HL-60 (cell line): ENCODE data around the gene TOP2B.

Experiments used
- DNase-seq, 2 experiments: peaks; one replicate each; pipeline ENCODE4 v3.0.0-alpha.2; 2010 to 2020; ENCODE audit warnings: low read depth in 1 of 2, low spot score in 1 of 2
- H3K27ac ChIP-seq: fragments of 250-450 bp; sonication (Bioruptor Pico); replicated peaks from 2 replicates; pipeline ENCODE4 v1.5.1; 2020; ENCODE audit warnings: mild to moderate bottlenecking, moderate library complexity
- H3K27me3 ChIP-seq: fragments of 250-450 bp; sonication (Bioruptor Pico); 2 replicates; pipeline ENCODE4 v1.5.1; 2021; ENCODE audit warnings: mild to moderate bottlenecking, moderate library complexity; ENCODE audit not compliant: insufficient read depth, poor library complexity, severe bottlenecking
- H3K4me3 ChIP-seq: replicated peaks from 2 replicates; pipeline ENCODE4 v1.5.1; 2011; ENCODE audit warnings: mild to moderate bottlenecking, control low read depth, low read length; ENCODE audit not compliant: insufficient read depth
- CTCF ChIP-seq: IDR thresholded peaks from one replicate; pipeline ENCODE4 v1.5.1; 2011; ENCODE audit warnings: low read length, control low read depth, inconsistent platforms; ENCODE audit not compliant: insufficient read depth
- GABPA ChIP-seq: IDR thresholded peaks from 2 replicates; pipeline ENCODE4 v1.6.1; 2012; ENCODE audit warnings: low read depth
- POLR2AphosphoS5 ChIP-seq: IDR thresholded peaks from 2 replicates; pipeline ENCODE4 v1.6.1; 2012; ENCODE audit warnings: low read depth
- SPI1 ChIP-seq: IDR thresholded peaks from 2 replicates; pipeline ENCODE4 v1.6.1; 2012; ENCODE audit warnings: low read depth, mild to moderate bottlenecking, borderline replicate concordance
- TF ChIP-seq, protein P1 (sequence below): IDR thresholded peaks from 2 replicates; pipeline ENCODE4 v1.6.1; 2012; ENCODE audit warnings: low read depth; ENCODE audit not compliant: insufficient replicate concordance

TOP2B gene

GRCh38 chr3:25631989-25632388 lies 32.7 kb downstream of the TOP2B start:
- Histone ChIP-seq H3K27me3 (no peaks in the 10 kb centered on the region), H3K27ac (no peak overlapping the region), H3K4me3 (no peak overlapping the region)
- DNase-seq: no peak
- TF ChIP-seq CTCF: no peak
- TF ChIP-seq POLR2AphosphoS5: no peak
- no peak for TF ChIP-seq GABPA
- TF ChIP-seq SPI1: no peak
- TF ChIP-seq, protein P1, sequence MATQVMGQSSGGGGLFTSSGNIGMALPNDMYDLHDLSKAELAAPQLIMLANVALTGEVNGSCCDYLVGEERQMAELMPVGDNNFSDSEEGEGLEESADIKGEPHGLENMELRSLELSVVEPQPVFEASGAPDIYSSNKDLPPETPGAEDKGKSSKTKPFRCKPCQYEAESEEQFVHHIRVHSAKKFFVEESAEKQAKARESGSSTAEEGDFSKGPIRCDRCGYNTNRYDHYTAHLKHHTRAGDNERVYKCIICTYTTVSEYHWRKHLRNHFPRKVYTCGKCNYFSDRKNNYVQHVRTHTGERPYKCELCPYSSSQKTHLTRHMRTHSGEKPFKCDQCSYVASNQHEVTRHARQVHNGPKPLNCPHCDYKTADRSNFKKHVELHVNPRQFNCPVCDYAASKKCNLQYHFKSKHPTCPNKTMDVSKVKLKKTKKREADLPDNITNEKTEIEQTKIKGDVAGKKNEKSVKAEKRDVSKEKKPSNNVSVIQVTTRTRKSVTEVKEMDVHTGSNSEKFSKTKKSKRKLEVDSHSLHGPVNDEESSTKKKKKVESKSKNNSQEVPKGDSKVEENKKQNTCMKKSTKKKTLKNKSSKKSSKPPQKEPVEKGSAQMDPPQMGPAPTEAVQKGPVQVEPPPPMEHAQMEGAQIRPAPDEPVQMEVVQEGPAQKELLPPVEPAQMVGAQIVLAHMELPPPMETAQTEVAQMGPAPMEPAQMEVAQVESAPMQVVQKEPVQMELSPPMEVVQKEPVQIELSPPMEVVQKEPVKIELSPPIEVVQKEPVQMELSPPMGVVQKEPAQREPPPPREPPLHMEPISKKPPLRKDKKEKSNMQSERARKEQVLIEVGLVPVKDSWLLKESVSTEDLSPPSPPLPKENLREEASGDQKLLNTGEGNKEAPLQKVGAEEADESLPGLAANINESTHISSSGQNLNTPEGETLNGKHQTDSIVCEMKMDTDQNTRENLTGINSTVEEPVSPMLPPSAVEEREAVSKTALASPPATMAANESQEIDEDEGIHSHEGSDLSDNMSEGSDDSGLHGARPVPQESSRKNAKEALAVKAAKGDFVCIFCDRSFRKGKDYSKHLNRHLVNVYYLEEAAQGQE: no peak

DNA sequence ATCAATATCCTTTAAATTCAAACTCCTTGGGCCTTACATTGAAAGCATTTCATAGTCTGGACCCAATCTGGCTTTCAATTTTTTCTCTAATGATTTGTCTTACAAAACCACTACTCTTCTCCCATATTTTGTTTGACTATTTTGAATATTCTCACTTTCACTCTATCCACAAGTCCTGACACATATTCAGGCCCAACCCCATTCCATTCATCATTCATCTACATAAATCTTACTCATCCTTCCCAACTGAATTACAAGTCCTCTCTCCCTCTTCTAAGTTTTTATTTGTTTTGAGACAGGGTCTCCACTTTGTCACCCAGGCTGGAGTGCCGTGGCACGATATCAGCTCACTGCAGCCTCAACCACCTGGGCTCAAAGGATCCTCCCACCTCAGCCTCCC lies 43.6 kb downstream of the TOP2B start:
- no peak overlapping the region for H3K27ac ChIP-seq
- TF ChIP-seq CTCF (no peak), SPI1 (no peak), POLR2AphosphoS5 (no peak)

DNA sequence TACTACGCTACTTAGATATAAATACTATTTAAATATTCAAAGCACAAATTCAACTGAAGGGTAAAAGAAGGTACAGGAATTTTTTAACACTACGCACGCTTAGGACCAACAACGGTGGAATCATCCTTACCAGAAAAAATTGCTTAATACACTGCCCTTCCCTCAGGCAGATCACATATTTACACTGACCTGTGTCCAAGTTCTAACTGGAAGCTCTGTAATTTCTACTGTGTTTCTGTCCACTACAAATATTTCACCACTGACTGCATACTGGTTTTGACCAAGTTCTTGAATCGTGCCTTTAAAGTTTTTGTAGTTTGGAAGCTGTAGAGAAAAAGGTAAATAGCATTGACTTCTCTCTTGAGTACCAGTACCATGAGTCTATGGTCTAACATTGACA lies 44.2 kb downstream of the TOP2B start:
- Histone ChIP-seq H3K27ac (no peak overlapping the region), H3K27me3 (no peaks in the 10 kb centered on the region), H3K4me3 (no peak overlapping the region)
- DNase-seq: no peak
- TF ChIP-seq CTCF (no peak), GABPA (no peak), POLR2AphosphoS5 (no peak), SPI1 (no peak)
- TF ChIP-seq, protein P1: no peak

More for the DNA sequence above, 43.6 kb downstream of the TOP2B start:
- Histone ChIP-seq H3K27me3 (no peaks in the 10 kb centered on the region), H3K4me3 (no peak overlapping the region)
- DNase-seq: no peak

- Histone ChIP-seq H3K4me3 (no peak overlapping the region), H3K27me3 (no peaks in the 10 kb centered on the region)
- no peak for DNase-seq
Measured at GRCh38 chr3:25619382-25619781, 45.3 kb downstream of the TOP2B start.

More at GRCh38 chr3:25619382-25619781, 45.3 kb downstream of the TOP2B start:
- H3K27ac ChIP-seq: no peak overlapping the region
- no peak for TF ChIP-seq SPI1
